CD4-positive, alpha-beta T cell treated with Interleukin-4 for 4 hours (primary cell): Measurements from ENCODE around the gene SLC35F4.
A peak's percentile ranks its signal among the peaks of the same experiment; 100 is the strongest.

ENCODE experiments used
- DNase-seq: peaks from one replicate; pipeline ENCODE4 v3.0.0-alpha.2; 2020

The SLC35F4 gene

DNA sequence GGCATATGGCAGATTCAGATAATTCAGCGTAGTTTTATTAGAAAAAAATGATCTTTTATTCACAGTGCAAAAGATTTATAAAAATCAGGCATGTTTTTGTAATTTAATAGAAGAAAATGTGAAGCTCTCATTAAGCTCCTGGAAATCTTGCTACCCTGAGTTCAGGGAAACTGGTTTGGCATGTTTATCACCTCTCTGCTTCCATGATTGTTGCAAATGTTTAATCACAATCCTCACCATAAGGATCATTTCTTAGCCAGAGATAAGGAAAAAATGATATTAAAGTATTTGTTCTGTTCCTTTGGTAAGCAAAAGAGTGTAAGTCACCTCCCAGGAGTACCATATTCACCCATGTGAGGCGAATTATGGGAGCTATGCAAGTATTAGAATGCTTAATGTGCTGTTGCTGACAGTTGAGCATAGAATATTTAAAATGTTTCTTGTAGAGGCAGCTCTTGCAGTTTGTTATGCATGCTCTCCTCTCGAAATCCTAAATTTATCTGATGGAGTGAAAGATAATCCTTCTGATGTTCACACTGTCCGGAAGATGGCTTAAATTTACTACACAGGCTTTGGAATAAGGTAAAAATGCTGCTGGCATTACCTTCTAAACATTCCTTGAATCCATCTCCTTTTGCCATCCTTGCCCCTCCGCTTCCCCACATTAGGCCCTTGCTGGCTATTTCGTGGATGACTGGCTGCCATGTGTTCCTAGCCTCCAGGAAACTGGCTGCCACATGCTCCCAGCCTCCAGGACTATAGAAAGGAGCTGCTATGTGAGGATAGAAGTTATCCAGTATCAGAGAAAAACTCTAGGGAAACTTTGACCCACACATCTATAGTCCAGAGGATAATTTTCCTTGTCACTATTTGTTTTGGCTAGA lies 256.5 kb downstream of the SLC35F4 start:
- no peak for DNase-seq

DNA sequence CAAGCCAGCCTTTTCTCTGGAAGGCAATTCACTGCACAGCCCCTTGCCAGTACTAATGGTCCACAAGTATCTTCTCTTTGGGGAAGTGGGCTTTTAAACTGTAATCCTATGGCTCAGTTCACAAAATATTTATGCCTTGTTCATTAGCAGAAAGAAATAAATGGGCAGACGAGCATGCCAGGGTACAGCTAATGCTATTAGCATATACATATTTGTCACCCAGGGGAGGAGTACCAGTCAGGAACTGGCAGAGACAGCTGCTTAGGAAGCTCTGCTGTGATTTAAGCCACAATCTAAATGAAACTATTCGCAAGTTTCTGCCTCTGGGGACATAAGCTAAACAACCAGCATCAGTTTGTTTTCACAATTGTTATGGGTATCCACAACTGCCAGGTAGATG lies 258.8 kb downstream of the SLC35F4 start:
- no peak for DNase-seq

DNA sequence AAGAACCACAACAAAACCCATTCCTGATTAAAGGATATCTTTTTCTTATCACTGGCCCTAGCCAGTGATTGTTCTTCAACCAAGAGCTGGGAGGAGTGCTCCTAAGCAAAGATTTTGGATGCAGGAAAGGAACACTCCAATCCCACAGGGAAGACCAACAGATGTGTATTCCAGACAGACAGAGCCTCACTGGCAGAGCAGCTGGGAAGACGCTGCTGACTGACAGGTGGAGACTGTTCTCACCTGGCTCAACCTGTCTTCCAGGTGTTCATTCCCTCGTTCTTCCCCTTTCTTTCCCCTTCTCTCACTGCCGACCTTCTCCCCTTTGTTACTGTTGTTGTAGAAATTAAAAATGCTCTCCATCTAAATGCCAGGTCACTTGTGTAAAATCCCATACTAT lies 282.5 kb downstream of the SLC35F4 start:
- DNase-seq: no peak

DNA sequence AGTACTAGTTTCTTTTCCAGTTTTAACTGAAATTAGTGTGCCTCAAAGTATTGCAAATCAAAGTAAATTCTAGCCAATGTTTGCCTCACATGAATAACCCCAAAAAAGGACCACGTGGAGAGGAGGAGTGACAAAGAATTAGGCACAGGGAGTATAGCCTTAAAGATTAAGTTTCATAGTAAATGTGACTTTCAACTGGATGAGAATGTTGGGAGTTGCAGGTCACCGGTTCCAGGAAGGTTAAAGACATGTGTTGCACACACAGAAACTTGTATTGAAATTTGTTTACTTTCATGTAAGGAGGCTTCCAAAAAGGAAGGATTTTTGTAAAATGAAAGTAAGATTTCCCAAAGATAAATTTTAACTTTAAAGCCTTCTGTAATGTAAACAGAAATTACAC lies 283.1 kb downstream of the SLC35F4 start:
- no peak for DNase-seq

DNA sequence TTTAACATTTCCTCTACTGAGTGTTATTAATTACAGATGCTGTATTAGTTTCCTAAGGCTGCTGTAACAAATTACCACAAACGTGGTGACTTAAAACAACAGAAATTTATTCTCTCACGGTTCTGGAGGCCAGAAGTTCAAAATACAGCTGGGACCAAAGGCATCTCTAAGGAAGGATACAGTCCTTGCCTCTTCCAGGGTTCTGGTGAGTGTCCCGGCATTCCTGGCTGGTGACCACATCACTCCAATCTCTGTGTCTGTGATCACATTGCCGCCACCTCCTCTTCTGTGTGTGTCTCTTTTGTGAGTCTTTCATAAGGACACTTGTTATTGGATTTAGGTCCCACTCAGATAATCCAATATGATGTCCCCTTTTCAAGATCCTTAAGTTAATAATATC lies 287.1 kb downstream of the SLC35F4 start:
- no peak for DNase-seq

- DNase-seq: no peak
Observed at GRCh38 chr14:57576498-57576897, 289.4 kb downstream of the SLC35F4 start.

DNA sequence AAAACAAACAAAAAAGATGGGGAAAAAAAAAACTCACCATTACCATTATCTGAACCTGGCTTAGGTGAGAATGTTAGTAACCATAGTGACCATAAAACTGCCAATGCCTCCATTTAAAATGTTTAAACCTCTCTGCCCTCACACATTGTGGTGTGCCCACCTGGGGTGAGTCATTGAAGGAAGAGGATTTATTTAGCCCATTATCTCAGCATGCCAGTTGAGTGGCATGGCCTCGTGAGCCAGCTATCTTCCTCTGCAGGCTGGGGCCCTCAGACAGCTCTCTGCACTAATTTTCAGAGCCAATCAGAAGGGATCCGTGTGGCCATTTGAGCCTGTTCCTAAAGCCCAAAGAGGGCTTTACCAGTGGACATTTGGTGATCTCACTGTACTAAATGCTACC lies 290.4 kb downstream of the SLC35F4 start:
- no peak for DNase-seq

DNA sequence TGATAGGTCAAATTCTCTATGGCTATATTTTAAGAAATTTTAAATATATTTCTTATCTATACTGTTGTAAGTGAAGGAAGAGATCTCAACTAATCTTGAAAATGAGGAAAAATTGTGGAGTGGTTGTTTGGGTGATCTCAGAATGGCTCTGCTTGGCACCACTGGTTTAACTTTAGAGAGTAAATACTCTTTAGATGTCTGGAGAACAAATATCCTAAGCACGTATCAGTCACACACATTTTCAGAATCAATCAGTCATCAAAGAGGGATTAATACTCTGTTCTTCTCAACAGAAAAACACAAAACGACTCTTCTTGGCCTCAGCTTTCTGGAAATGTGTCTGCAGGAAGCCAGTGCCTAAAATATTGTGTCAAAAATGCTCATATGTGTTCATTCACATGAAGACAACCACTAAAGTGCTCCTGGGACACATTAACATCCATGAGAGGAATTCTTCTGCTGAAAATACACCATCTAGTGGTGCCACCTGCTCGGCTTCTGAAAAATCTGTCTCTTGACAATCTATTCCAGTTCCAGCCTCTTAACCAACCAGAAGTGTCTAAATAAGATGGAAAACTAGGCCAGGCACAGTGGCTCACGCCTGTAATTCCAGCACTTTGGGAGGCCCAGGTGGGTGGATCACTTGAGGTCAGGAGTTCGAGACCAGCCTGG lies 291.1 kb downstream of the SLC35F4 start:
- DNase-seq: no peak

GRCh38 chr14:57573173-57573572 lies 292.7 kb downstream of the SLC35F4 start:
- no peak for DNase-seq

DNA sequence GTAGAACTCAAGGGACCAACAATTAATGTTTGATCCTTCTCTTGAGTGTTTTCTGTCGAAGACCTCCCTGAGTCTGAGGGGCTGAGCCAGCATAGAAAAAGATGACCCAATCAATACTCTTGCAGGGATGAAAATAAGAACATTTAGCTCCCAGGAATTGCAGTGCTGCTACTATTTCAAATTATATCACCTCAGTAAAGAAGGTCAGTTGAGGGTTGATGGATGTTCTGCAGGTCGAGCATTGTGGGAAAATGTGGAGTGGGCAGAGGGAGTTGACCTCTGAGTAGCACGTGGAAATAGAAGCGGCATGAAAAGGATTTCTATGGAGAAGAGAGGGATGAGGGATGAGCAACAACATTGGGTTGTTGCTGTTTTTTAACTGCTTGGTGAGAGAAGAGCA lies 297.3 kb downstream of the SLC35F4 start:
- DNase-seq: no peak

DNA sequence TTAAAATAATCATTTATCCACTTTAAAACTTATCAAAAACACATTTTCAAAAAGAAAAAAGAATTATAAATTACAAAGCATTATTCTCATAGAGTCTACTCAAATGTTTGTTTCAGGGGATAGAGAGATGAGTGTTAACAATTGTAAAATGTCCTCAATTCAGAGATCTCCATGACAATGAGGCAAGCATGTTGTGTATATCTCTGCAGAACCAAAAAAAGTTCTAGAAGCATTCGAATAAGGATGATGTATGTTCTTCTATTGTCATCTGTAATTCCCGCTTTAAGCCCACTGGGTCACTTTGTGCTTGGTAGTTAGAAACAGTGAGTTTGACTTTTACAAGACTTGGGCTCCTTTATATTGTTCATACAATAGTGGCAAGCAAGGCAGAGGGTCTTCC lies 298.7 kb downstream of the SLC35F4 start:
- no peak for DNase-seq

GRCh38 chr14:57560681-57561080 lies 305.2 kb downstream of the SLC35F4 start:
- no peak for DNase-seq

- DNase-seq: no peak
Observed at GRCh38 chr14:57559576-57559975, 306.3 kb downstream of the SLC35F4 start.

DNA sequence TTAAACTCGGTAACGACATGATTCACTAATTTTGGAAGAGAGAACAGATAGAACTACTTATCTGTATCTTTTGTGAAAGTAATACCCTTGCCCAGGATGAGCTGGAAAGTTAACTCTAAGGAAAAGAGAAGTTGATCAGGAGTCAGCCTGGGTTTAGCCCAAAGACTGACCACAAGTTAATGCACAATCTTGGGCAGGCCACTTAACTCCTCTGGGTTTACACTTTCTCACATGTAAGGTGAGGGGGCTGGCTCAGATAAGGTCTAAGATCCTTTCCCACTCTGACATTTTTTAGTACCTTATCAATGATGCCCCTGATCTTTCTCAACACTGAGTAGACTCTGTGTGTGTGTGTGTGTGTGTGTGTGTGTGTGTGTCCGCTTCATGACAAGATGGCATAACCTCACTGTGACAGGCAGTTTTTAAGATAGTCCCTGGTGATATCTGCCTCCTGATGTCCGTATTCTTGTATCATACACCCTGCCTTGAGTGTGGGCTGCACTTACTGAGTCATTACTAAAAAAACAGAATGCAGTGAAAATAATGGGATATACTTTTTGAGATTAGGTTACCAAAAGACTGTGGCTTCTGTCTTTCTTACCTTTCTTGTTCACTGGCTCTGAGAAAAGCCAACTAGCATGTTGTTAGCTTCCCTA lies 316.0 kb downstream of the SLC35F4 start:
- no peak for DNase-seq

- DNase-seq: no peak
Observed at GRCh38 chr14:57549016-57549564, 316.8 kb downstream of the SLC35F4 start.

DNA sequence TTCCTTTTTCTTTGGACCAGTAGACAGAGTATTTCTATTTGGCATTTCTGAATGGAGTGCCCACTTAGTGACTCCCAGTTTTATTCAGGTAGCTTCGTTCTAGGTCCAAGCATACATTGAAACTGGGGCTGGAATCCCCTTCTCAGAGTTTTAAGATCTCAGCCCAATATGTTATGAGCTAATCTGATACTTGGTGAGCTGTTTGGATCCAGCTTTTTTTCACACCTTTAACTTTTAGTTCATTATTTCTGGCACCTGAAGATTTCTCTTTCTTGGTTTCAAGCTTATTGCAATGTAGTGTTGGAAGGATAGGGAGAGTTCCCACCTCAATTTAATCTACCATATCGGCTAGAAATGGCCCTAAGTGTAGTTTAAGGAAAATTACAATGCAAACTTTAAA lies 318.8 kb downstream of the SLC35F4 start:
- no peak for DNase-seq

DNA sequence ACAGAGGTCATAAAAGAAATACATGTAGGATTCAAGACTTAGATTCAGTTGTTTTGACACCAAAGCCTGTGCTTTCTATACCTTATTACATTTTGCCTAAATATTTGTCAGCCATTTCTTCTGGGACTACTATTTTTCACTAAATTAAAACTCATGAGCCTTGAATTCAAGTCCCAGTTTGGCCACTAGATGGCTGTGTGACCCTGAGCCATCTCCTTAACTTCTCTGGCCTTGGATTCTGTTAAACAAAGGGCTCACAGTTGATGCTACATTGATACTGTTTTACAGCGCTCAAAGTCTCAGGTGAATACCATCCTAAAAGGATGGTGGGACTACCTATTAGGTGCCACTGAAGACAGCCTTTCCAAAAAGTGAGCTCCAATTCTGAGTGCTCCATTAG lies 332.7 kb downstream of the SLC35F4 start:
- DNase-seq: peak; percentile 13

DNA sequence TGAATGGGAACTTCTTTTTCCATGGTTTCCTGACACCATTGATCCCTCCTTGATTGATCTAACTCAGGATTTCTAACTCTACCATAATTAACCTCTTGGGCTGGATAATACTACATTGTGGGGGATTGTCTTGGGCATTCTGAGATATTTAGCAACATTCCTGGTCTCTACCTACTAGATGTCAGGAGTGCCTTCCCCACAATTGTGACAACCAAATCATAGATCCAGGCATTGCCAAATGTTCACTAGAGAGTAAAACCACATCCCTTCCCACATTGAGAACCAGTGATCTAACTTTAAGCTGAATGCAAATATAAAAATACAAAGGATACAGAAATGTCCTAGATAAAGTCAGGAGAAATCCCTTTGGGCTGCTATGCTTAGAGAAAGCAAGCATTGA lies 335.3 kb downstream of the SLC35F4 start:
- no peak for DNase-seq

DNA sequence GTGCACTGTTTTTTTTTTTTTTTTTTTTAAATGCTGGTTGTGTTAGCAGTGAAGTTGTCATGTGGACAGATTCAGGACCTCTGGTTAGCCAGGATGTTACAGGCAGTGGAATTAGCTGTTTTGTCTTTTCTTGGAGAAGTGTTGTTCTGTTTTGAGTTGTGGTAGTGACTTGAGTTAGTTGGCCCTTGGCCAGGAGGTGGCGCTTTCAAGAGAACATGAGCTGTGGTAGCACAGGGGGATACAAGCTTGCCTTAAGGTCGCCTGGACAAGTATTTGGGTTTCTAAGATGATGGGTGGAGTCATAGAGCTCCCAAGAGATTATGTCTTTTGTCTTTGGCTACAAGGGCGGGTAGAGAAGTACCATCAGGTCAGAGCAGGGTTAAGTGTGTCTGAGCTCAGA lies 338.9 kb downstream of the SLC35F4 start:
- DNase-seq: no peak

GRCh38 chr14:57519043-57519442 lies 346.8 kb downstream of the SLC35F4 start:
- no peak for DNase-seq
